Mesenchymal stem cell (in vitro differentiated cells and primary cell): ENCODE measurements around the gene CTNNA3.

Experiments
- DNase-seq: peaks from one replicate; pipeline ENCODE4 v3.0.0-alpha.2; 2013
- H2AFZ ChIP-seq: one replicate; pipeline ENCODE4 v1.6.1; 2013; ENCODE audit warnings: low read depth, mild to moderate bottlenecking, control low read depth, inconsistent platforms, low read length, moderate library complexity
- H2AK5ac ChIP-seq: 2 replicates; pipeline ENCODE4 v1.6.1; 2013; ENCODE audit warnings: low read length, moderate library complexity, mild to moderate bottlenecking, inconsistent platforms; ENCODE audit not compliant: severe bottlenecking
- H2BK120ac ChIP-seq: one replicate; pipeline ENCODE4 v1.6.1; 2013; ENCODE audit warnings: low read depth, mild to moderate bottlenecking, inconsistent platforms, low read length, moderate library complexity
- H2BK12ac ChIP-seq, 2 experiments: one replicate each; pipeline ENCODE4 v1.6.1; 2013; ENCODE audit warnings: inconsistent platforms in 2 of 2, low read length in 2 of 2, mild to moderate bottlenecking in 2 of 2, moderate library complexity in 2 of 2, control low read depth in 1 of 2
- H2BK15ac ChIP-seq: one replicate; pipeline ENCODE4 v1.6.1; 2013; ENCODE audit warnings: mild to moderate bottlenecking, low read depth, inconsistent platforms; ENCODE audit not compliant: poor library complexity, severe bottlenecking
- H2BK5ac ChIP-seq: 2 replicates; pipeline ENCODE4 v1.6.1; 2013; ENCODE audit warnings: low read depth, mild to moderate bottlenecking, low read length, control low read depth, inconsistent platforms; ENCODE audit not compliant: poor library complexity, severe bottlenecking
- H3K14ac ChIP-seq, 2 experiments: one replicate each; pipeline ENCODE4 v1.6.1; 2013; ENCODE audit warnings: inconsistent platforms in 2 of 2, low read length in 2 of 2, control low read depth in 1 of 2, mild to moderate bottlenecking in 1 of 2, moderate library complexity in 1 of 2
- H3K18ac ChIP-seq, 2 experiments: one replicate each; pipeline ENCODE4 v1.6.1; 2013; ENCODE audit warnings: inconsistent platforms in 2 of 2, low read length in 2 of 2, control low read depth in 1 of 2, low read depth in 1 of 2, mild to moderate bottlenecking in 1 of 2
- H3K23ac ChIP-seq, 2 experiments: one replicate each; pipeline ENCODE4 v1.6.1; 2013; ENCODE audit warnings: inconsistent platforms in 2 of 2, low read length in 2 of 2, mild to moderate bottlenecking in 2 of 2, moderate library complexity in 2 of 2, control low read depth in 1 of 2
- H3K27ac ChIP-seq: 2 replicates; pipeline ENCODE4 v1.5.1; 2013; ENCODE audit warnings: mild to moderate bottlenecking, moderate library complexity, low read length, control low read depth, inconsistent platforms; ENCODE audit not compliant: poor library complexity, severe bottlenecking
- H3K27me3 ChIP-seq, 2 experiments: 2 replicates each; pipeline versions ENCODE4 v1.6.1 to v1.7.0; 2013; ENCODE audit warnings: low read length in 2 of 2, mild to moderate bottlenecking in 2 of 2, moderate library complexity in 2 of 2, control low read depth in 1 of 2, inconsistent platforms in 1 of 2; ENCODE audit not compliant: control insufficient read depth in 1 of 2, insufficient read depth in 1 of 2
- H3K36me3 ChIP-seq, 2 experiments: 2 replicates each; pipeline versions ENCODE4 v1.6.1 to v1.7.0; 2013; ENCODE audit warnings: low read length in 2 of 2, control low read depth in 1 of 2, inconsistent platforms in 1 of 2, low read depth in 1 of 2, mild to moderate bottlenecking in 1 of 2; ENCODE audit not compliant: insufficient read depth in 2 of 2, control insufficient read depth in 1 of 2
- H3K4ac ChIP-seq, 2 experiments: one replicate each; pipeline ENCODE4 v1.6.1; 2013; ENCODE audit warnings: inconsistent platforms in 2 of 2, low read length in 2 of 2, mild to moderate bottlenecking in 2 of 2, moderate library complexity in 2 of 2, control low read depth in 1 of 2, low read depth in 1 of 2
- H3K4me1 ChIP-seq: 2 replicates; pipeline ENCODE4 v1.6.1; 2013; ENCODE audit warnings: low read depth, low read length, control low read depth; ENCODE audit not compliant: control insufficient read depth, insufficient read depth
- H3K4me2 ChIP-seq: 2 replicates; pipeline ENCODE4 v1.6.1; 2013; ENCODE audit warnings: low read length, mild to moderate bottlenecking, inconsistent platforms; ENCODE audit not compliant: poor library complexity, severe bottlenecking
- H3K4me3 ChIP-seq, 2 experiments: 2 replicates each; pipeline versions ENCODE4 v1.5.1 to v1.7.0; 2013; ENCODE audit warnings: low read length in 2 of 2, mild to moderate bottlenecking in 2 of 2, control low read depth in 1 of 2, low read depth in 1 of 2; ENCODE audit not compliant: insufficient read depth in 1 of 2
- H3K79me1 ChIP-seq: replicated peaks from 2 replicates; pipeline ENCODE4 v1.6.1; 2013; ENCODE audit warnings: mild to moderate bottlenecking, control low read depth, low read length, inconsistent platforms; ENCODE audit not compliant: poor library complexity, severe bottlenecking
- H3K9ac ChIP-seq: 2 replicates; pipeline ENCODE4 v1.7.0; 2013; ENCODE audit warnings: mild to moderate bottlenecking, low read length, moderate library complexity
- H3K9me3 ChIP-seq: 2 replicates; pipeline ENCODE4 v1.7.0; 2013; ENCODE audit warnings: mild to moderate bottlenecking, low read length; ENCODE audit not compliant: control insufficient read depth
- H4K8ac ChIP-seq: one replicate; pipeline ENCODE4 v1.6.1; 2013; ENCODE audit warnings: inconsistent platforms, mild to moderate bottlenecking, low read length, moderate library complexity
- H4K91ac ChIP-seq: one replicate; pipeline ENCODE4 v1.6.1; 2013; ENCODE audit warnings: mild to moderate bottlenecking, low read length, inconsistent platforms
- WGBS: methylation state at CpG from one replicate; pipeline ENCODE4 v1.1.7; 2013; ENCODE audit warnings: mixed read lengths; 5-methylcytosine and 5-hydroxymethylcytosine counted together

CTNNA3 gene

DNA sequence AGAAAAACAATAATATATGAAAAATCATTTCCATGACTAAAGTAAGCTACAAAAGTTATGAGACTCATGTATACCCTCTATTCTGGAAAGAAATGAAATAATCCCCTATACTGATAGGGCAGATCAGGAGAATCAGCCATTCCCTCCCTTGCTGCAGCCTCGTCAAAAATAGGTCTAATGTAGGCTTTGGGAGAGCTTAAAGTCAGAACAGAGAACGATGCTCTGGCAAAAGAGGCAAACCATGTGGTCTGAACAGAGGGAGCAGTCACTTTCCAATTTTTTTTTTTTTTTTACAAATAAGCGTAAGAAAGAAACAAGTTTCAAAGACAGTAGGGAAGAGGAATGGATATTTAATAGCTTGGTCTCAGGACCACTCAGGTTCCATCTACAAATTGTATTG, 1232.4 kb downstream of the CTNNA3 start:
- Histone ChIP-seq H3K9ac (no peak overlapping the region), H2AFZ (no peak overlapping the region), H2BK120ac (no peak overlapping the region), H3K4me2 (no peak overlapping the region), H3K9me3 (peaks cover 21% of the 10 kb centered on the region), H3K4me3 (no peak overlapping the region), H3K79me1 (no peaks in the 10 kb centered on the region), H3K18ac (no peak overlapping the region), H3K14ac (no peak overlapping the region), H3K23ac (no peak overlapping the region), H3K27ac (no peak overlapping the region), H3K36me3 (no peaks in the 10 kb centered on the region), H3K4ac (no peak overlapping the region), H4K8ac (no peak overlapping the region), H3K27me3 (no peaks in the 10 kb centered on the region), H2AK5ac (no peak overlapping the region), H2BK12ac (no peak overlapping the region), H3K4me1 (no peaks in the 10 kb centered on the region), H2BK15ac (no peak overlapping the region), H4K91ac (no peak overlapping the region), H2BK5ac (no peak overlapping the region)
- no peak for DNase-seq
- WGBS, result 74% methylated on average over 2 of the region's 3 CpGs

DNA sequence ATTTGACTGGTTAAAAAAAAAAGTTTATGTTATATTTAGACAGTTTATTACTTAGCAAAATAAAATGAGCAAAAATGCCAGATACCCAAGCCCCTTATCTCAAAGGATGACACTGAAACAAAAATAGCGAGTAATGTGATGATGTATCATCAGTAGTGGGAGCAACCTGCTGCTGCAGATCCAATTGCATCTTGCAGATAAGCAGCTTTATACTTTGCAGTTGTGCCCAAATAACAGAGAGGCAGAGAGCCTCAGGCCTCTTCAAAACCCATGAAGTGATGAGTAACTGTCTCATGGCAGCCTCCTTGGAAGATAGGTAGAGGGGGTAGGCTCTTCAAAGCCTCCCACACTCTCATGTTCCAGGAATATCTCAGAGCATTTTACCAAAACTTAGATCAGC, 1238.4 kb downstream of the CTNNA3 start:
- Histone ChIP-seq H3K9me3 (peaks cover 6% of the 10 kb centered on the region), H2BK120ac (no peak overlapping the region), H3K27me3 (no peaks in the 10 kb centered on the region), H2BK5ac (no peak overlapping the region), H4K8ac (no peak overlapping the region), H3K18ac (no peak overlapping the region), H3K4me3 (no peak overlapping the region), H3K9ac (no peak overlapping the region), H3K4ac (no peak overlapping the region), H3K27ac (no peak overlapping the region), H2AK5ac (no peak overlapping the region), H3K4me2 (no peak overlapping the region), H2BK12ac (no peak overlapping the region), H3K14ac (no peak overlapping the region), H3K36me3 (no peaks in the 10 kb centered on the region), H2AFZ (no peak overlapping the region), H4K91ac (no peak overlapping the region), H3K4me1 (no peaks in the 10 kb centered on the region), H3K79me1 (no peaks in the 10 kb centered on the region), H2BK15ac (no peak overlapping the region), H3K23ac (no peak overlapping the region)
- WGBS, result 83% methylated on average over 1 of the region's 1 CpG
- DNase-seq, result no peak

DNA sequence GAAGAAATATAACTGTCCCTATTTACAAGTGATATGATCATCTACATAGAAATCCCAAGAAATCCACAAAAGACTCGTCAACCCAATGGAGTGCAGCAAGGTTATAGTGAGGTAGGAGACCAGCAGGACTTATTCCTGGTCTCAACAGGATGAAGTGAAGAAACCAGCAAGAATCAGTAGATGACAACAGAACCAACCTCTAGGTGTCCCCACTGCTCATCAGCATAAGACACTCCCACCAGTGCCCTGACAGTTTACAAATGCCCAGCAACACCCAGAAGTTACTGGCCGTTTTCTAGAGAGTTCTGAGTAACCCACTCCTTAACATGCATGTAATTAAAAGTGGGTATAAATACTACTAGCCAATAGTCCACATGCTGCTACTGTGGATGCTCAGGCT, 1240.7 kb downstream of the CTNNA3 start:
- no peak for DNase-seq
- WGBS, result 78% methylated on average over 1 of the region's 2 CpGs

DNA sequence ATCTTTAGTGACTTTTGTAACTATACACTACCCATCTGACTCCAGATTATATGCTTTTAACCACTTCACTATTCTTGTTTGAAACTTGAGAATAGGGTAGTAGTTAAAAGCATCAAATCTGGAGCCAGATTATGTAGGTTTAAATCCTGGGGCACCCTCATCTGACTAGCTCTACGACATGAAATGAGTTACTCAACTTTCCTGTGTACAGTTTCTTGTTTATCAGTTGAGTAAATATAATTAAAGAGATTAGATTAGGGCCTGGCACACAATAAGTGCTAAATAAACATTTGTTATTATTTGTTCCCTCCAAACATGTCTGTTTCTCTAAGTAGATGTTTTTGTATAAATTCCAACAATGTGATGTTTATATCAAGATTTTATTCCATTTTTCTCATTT, 1255.4 kb downstream of the CTNNA3 start:
- Histone ChIP-seq H3K4me3 (no peak overlapping the region), H3K4me1 (no peaks in the 10 kb centered on the region)
- no CpG with 5 or more reads among the region's 1 CpG for WGBS

More for the DNA sequence above, 1240.7 kb downstream of the CTNNA3 start:
- H3K14ac ChIP-seq, result no peak overlapping the region
- no peak overlapping the region for H3K18ac ChIP-seq
- no peaks in the 10 kb centered on the region for H3K79me1 ChIP-seq
- no peak overlapping the region for H3K9ac ChIP-seq
- no peaks in the 10 kb centered on the region for H3K4me1 ChIP-seq
- H3K23ac ChIP-seq, result no peak overlapping the region
- H3K9me3 ChIP-seq, result peaks cover 5% of the 10 kb centered on the region
- H2BK5ac ChIP-seq, result no peak overlapping the region
- no peak overlapping the region for H2BK120ac ChIP-seq
- H4K8ac ChIP-seq, result no peak overlapping the region
- H2BK12ac ChIP-seq, result no peak overlapping the region
- no peak overlapping the region for H3K4me2 ChIP-seq
- no peak overlapping the region for H2AK5ac ChIP-seq
- no peaks in the 10 kb centered on the region for H3K36me3 ChIP-seq
- H3K4me3 ChIP-seq, result no peak overlapping the region
- no peak overlapping the region for H2AFZ ChIP-seq
- H3K27ac ChIP-seq, result no peak overlapping the region
- H3K27me3 ChIP-seq, result no peaks in the 10 kb centered on the region
- no peak overlapping the region for H3K4ac ChIP-seq
- no peak overlapping the region for H2BK15ac ChIP-seq
- no peak overlapping the region for H4K91ac ChIP-seq

More for the DNA sequence above, 1255.4 kb downstream of the CTNNA3 start:
- no peak overlapping the region for H3K9ac ChIP-seq
- no peak overlapping the region for H3K23ac ChIP-seq
- DNase-seq, result no peak
- H3K27ac ChIP-seq, result no peak overlapping the region
- H3K79me1 ChIP-seq, result no peaks in the 10 kb centered on the region
- H3K9me3 ChIP-seq, result peaks cover 11% of the 10 kb centered on the region
- H2BK120ac ChIP-seq, result no peak overlapping the region
- no peak overlapping the region for H3K4ac ChIP-seq
- H3K18ac ChIP-seq, result no peak overlapping the region
- H2AK5ac ChIP-seq, result no peak overlapping the region
- no peak overlapping the region for H2BK12ac ChIP-seq
- no peaks in the 10 kb centered on the region for H3K27me3 ChIP-seq
- no peak overlapping the region for H3K14ac ChIP-seq
- H4K8ac ChIP-seq, result no peak overlapping the region
- no peak overlapping the region for H3K4me2 ChIP-seq
- H2AFZ ChIP-seq, result no peak overlapping the region
- H2BK15ac ChIP-seq, result no peak overlapping the region
- H2BK5ac ChIP-seq, result no peak overlapping the region
- H3K36me3 ChIP-seq, result no peaks in the 10 kb centered on the region
- H4K91ac ChIP-seq, result no peak overlapping the region
